GM19328 (cell line): ENCODE results near the gene HLF.

Source experiments
- ATAC-seq: cut with Tn5 transposase; IDR thresholded peaks from one replicate; pipeline ENCODE4 v1.9.1; 2021; ENCODE audit warnings: mild to moderate bottlenecking, moderate library complexity; ENCODE audit not compliant: unreplicated experiment

The HLF gene

GRCh38 chr17:55288356-55289105 lies 23.8 kb downstream of the HLF start:
- ATAC-seq, result no peak

DNA sequence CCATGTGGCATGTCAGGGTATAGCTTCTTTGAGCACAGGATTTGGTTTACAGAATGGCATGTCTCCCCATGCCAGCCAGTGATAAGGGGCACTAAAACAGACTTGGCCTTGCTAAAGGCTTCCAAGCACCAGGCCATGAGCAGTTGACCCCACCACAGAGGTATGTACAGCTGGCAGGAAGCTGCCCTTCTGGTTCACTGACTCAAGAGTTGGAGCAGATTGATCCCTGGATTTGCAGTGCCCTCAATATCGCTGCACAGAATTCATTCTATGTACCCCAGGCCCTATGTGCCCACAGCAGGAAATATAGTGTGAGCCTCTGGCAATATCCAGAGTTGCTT lies 24.3 kb downstream of the HLF start:
- ATAC-seq, result no peak

DNA sequence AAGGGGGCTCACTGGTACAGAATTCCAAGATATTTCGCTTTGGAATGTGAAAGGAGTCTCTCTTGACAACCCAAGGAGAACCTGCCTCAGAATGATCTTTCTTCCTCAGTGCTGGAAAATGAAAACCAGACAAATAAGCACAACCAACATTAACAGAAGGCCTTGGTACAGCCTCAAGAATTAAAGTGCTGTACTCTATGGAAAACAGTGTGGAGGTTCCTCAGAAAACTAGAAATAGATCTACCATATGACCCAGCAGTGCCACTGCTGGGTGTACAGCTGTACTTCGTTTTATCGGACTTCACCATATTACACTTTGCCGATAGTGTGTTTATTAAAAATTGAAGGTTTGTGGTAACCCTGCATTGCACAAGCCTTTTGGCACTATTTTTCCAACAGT lies 25.2 kb downstream of the HLF start:
- no peak for ATAC-seq

DNA sequence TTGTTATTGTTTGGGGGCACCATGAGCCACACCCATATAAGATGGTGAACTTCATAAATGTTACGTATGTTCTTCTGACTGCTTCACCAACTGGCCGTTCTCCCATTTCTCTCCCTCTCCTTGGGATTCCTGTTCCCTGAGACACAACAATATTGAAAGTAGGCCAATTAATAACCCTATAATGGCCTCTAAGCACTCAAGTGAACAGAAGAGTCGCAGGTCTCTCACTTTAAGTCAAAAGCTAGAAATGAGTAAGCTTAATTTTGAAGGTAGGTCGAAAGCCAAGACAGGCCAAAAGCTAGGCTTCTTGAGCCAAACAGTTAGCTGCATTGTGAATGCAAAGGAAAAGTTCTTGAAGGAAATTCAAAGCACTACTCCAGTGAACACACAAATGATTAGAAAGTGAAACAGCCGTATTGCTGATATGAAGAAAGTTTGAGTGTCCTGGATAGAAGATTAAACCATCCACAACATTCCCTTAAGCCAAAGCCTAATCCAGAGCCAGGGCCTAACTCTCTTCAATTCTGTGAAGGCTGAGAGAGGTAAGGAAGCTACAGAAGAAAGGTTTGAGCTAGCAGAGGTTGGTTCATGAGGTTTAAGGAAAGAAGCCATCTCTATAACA lies 25.8 kb downstream of the HLF start:
- ATAC-seq, result no peak

GRCh38 chr17:55291114-55291507 lies 26.4 kb downstream of the HLF start:
- ATAC-seq, result no peak

GRCh38 chr17:55292094-55292493 lies 27.3 kb downstream of the HLF start:
- ATAC-seq, result no peak

GRCh38 chr17:55294042-55294751 lies 29.4 kb downstream of the HLF start:
- ATAC-seq, result no peak

- ATAC-seq, result no peak
Observed at GRCh38 chr17:55295411-55296170, 30.8 kb downstream of the HLF start.

DNA sequence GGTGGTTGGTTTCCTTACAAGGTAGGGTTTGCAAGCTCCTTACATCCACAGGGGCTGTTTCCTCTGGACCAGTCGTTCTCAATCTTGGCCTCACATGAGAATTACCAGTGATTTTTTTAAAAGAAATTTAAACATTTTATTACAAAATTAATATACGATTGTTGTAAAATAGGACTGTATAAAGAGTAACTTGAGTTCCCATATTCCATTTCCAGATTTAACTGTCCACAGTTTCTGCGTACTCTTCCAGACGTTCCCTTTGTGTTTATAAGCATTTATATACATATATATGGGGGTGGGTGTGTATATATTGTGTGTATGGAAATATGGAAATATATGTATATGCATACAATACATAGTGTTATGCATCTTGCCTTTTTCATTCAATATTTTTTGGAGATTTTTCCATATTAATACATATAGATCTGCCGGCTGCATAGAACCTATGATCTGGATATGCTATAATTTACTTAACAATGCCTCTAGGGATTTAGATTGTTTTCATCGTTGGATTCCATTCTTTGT lies 31.5 kb downstream of the HLF start:
- ATAC-seq, result no peak

GRCh38 chr17:55296699-55297098 lies 31.9 kb downstream of the HLF start:
- no peak for ATAC-seq

DNA sequence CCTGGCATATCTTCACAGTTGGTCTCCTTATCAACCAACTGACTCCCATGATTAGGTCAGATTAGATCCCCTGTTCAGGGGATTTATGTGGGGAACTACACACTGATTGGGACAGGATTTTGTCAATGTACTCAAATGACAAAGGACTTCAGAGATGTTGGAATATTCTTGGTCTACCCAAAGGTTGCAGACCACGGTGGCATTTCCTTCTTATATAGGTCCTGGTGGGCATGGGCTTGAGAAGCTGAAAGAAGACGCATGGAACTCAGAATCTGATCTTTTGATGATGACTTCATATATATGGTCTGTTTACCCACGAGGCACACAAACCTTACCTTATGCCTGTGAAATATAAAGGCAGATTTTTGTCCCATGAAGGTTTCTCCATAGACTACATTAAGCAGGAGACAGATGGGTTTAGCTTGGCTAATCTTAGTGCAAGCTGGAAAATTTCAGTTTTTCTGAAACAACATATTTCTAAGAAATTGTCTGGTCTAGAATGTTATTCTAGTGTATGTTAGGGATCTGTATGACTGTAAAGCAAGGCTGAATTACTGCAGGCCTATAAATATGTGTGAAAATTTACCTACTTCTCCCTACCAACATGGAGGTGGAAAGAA lies 33.5 kb downstream of the HLF start:
- no peak for ATAC-seq

GRCh38 chr17:55299162-55299838 lies 34.5 kb downstream of the HLF start:
- no peak for ATAC-seq

GRCh38 chr17:55299890-55300289 lies 35.1 kb downstream of the HLF start:
- ATAC-seq, result no peak

- ATAC-seq, result no peak
Observed at GRCh38 chr17:55300479-55301290, 35.9 kb downstream of the HLF start.

DNA sequence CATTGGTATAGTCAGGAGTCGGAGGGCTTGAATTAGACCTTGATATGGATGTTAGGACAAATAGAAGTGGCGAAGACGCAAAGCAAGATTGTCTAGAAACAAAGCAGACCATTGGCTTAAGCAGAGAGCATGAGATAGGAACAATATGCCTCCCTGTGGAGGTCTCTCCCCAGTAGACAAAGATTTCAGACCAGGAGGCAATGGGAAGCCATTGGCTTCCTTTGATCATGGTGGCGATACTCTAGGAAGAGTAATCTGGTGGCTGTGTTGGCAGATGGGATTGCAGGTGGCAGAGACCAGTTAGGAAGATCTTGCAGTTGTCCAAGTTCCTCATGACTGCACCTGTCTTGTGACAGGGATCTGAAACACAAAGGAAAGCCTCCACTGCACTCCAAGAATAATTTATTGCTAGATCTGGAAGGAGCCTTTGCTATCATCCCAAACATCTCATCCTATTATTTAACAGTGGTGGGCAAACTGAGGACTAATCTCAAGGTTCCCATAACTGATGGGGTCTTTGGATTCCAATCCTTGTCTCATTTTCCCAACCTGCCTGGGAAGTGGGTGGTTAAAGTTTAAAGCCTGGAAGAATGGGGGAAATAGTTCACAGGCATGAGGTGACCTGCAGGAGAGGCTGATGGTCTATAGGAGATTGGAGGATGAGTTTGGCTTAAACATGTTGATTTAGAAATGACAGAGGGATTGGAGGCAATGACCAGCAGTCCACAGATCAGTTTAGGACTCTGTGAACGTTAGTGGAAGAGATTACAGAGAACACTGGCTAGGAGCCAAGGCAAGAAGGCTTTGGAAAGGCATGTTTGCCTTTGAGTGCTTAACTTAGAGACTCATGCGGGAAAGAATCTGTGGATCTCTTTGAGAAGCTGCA lies 37.0 kb downstream of the HLF start:
- ATAC-seq, result no peak

GRCh38 chr17:55302407-55302787 lies 37.6 kb downstream of the HLF start:
- no peak for ATAC-seq

DNA sequence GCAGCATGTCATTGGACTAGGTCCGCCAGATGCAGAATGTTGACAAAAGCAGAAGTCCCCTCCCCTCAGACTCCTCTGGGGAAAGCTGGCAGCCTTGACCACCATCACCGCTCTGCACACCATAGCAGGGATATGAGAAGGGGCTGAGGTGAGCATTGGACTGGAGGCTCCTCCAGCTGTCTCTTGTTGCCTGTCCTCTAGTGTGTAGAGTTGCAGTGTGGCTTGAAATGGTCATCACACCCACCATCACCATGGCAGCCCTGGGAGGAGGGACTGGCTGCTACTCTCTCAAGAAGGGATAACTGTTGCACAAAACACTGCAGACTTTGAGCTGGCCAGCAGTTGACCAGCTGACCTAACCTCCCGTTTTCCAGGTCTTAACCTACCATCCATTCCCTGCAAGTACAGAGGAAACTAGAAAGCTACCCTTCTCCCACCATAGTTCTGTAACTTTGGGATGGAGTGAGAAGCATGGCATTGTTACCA lies 38.3 kb downstream of the HLF start:
- no peak for ATAC-seq

GRCh38 chr17:55303701-55304145 lies 39.0 kb downstream of the HLF start:
- no peak for ATAC-seq
